Thyroid gland (tissue), 4 donors: ENCODE data around the gene COL13A1. TPM values are rescaled to one million over a fixed set of nuclear protein-coding genes. Genes with fewer than 3 reads are reported as not detected.

Source experiments
- DNase-seq, 2 donors: peaks; one replicate each; pipeline ENCODE4 v3.0.0-alpha.2; 2019
- H3K27ac ChIP-seq, 3 donors: fragments of 200-600 bp; sonication (generic); 1 replicate in 2 of 3; 2 replicates in 1 of 3; pipeline ENCODE4 v1.5.1; 2016 to 2019; ENCODE audit warnings: mild to moderate bottlenecking in 1 of 3, moderate library complexity in 1 of 3
- H3K27me3 ChIP-seq: fragments of 200-600 bp; sonication (generic); one replicate; pipeline ENCODE4 v1.5.1; 2019
- H3K36me3 ChIP-seq, 2 donors: fragments of 200-600 bp; sonication (generic); one replicate each; pipeline ENCODE4 v1.5.1; 2016 to 2019
- H3K4me1 ChIP-seq, 2 donors: fragments of 200-600 bp; sonication (generic); one replicate each; pipeline ENCODE4 v1.5.1; 2017 to 2019
- H3K4me3 ChIP-seq, 3 donors: fragments of 200-600 bp; sonication (generic); replicated peaks in 1 of 3; 1 replicate in 2 of 3; 2 replicates in 1 of 3; pipeline ENCODE4 v1.5.1; 2016; ENCODE audit warnings: mild to moderate bottlenecking in 1 of 3
- H3K9me3 ChIP-seq: fragments of 200-600 bp; sonication (generic); one replicate; pipeline ENCODE4 v1.5.1; 2017
- POLR2A ChIP-seq, 2 donors: fragments of 450-650 bp; IDR thresholded peaks; one replicate each; pipeline ENCODE4 v1.6.1; 2017; ENCODE audit warnings: antibody characterized with exemption in 2 of 2, mild to moderate bottlenecking in 2 of 2, moderate library complexity in 1 of 2
- WGBS, 2 donors: methylation state at CpG; one replicate each; pipeline ENCODE4 v1.1.5; 2017; 5-methylcytosine and 5-hydroxymethylcytosine counted together
- intact Hi-C: fragments of 100-400 bp; cut with DNase I; formaldehyde crosslinking; loops from one replicate; pipeline ENCODE4 v1.15.1; 2023
- total RNA-seq, 4 donors: library from RNA; depleted of rRNA; stranded (reverse); fragments of >200 nt; gene quantifications; one replicate each; pipeline ENCODE4 v1.2.3, GENCODE V29; 2016
- TF ChIP-seq, protein P1 (sequence below), 6 experiments: fragments of 200-600 bp in 3 of 6; fragments of 450-650 bp in 3 of 6; sonication (generic) in 3 of 6; IDR thresholded peaks; one replicate each; pipeline ENCODE4 v1.5.1; 2016 to 2019; ENCODE audit warnings: antibody characterized with exemption in 6 of 6, mild to moderate bottlenecking in 2 of 6, inconsistent platforms in 1 of 6, moderate library complexity in 1 of 6

Gene COL13A1
- total RNA-seq, 4 donors from 2014 or later, result 0.22 to 2.4 (median 0.41) TPM

- Histone ChIP-seq H3K4me1 (peaks cover 0 to 12% of the 10 kb centered on the region in 2 donors), H3K27ac (no peak overlapping the region), H3K27me3 (no peaks in the 10 kb centered on the region), H3K9me3 (no peaks in the 10 kb centered on the region), H3K4me3 (no peak overlapping the region), H3K36me3 (no peaks in the 10 kb centered on the region)
- WGBS, 2 donors, result 75 to 80% methylated on average over 12 of the region's 12 CpGs
- TF ChIP-seq POLR2A (IDR thresholded peaks at IDR 0.05), result no peak
- TF ChIP-seq, protein P1, sequence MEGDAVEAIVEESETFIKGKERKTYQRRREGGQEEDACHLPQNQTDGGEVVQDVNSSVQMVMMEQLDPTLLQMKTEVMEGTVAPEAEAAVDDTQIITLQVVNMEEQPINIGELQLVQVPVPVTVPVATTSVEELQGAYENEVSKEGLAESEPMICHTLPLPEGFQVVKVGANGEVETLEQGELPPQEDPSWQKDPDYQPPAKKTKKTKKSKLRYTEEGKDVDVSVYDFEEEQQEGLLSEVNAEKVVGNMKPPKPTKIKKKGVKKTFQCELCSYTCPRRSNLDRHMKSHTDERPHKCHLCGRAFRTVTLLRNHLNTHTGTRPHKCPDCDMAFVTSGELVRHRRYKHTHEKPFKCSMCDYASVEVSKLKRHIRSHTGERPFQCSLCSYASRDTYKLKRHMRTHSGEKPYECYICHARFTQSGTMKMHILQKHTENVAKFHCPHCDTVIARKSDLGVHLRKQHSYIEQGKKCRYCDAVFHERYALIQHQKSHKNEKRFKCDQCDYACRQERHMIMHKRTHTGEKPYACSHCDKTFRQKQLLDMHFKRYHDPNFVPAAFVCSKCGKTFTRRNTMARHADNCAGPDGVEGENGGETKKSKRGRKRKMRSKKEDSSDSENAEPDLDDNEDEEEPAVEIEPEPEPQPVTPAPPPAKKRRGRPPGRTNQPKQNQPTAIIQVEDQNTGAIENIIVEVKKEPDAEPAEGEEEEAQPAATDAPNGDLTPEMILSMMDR (IDR thresholded peaks at IDR 0.05), result no peak
- no peak for DNase-seq
- intact Hi-C loops, result loop anchor here (5.0 kb wide), 1 partner anchor 36 kb away; no protein-coding TSS in a partner anchor
These were observed 79.5 kb downstream of the COL13A1 start for GRCh38 chr10:69881202-69881601.

- intact Hi-C loops, result loop anchor here (5.0 kb wide), 1 partner anchor 34 kb away; no protein-coding TSS in a partner anchor
- no peak overlapping the region for H3K27ac ChIP-seq
- no peaks in the 10 kb centered on the region for H3K27me3 ChIP-seq
- no peak overlapping the region for H3K4me3 ChIP-seq
- 70 to 72% methylated on average over 5 of the region's 5 CpGs for WGBS, 2 donors
- no peaks in the 10 kb centered on the region for H3K9me3 ChIP-seq
- peak; percentile 66 to 67 for DNase-seq
- TF ChIP-seq, protein P1 (IDR thresholded peaks at IDR 0.05), result peak; percentile 21 to 95 (median 70)
- no peak for TF ChIP-seq POLR2A (IDR thresholded peaks at IDR 0.05)
- H3K36me3 ChIP-seq, result no peaks in the 10 kb centered on the region
- H3K4me1 ChIP-seq, result peaks cover 0 to 12% of the 10 kb centered on the region in 2 donors
These were observed 81.8 kb downstream of the COL13A1 start for GRCh38 chr10:69883310-69884023.

- H3K27ac ChIP-seq, result no peak overlapping the region
- H3K36me3 ChIP-seq, result no peaks in the 10 kb centered on the region
- peaks cover 0 to 12% of the 10 kb centered on the region in 2 donors for H3K4me1 ChIP-seq
- DNase-seq, result no peak
- no peak for TF ChIP-seq POLR2A (IDR thresholded peaks at IDR 0.05)
- TF ChIP-seq, protein P1 (IDR thresholded peaks at IDR 0.05), result no peak
- H3K9me3 ChIP-seq, result no peaks in the 10 kb centered on the region
- no peaks in the 10 kb centered on the region for H3K27me3 ChIP-seq
- no peak overlapping the region for H3K4me3 ChIP-seq
- 90 to 98% methylated on average over 2 to 3 of the region's 3 CpGs for WGBS, 2 donors
- intact Hi-C loops, result loop anchor here (5.0 kb wide), 1 partner anchor 33 kb away; no protein-coding TSS in a partner anchor
These were observed 82.3 kb downstream of the COL13A1 start for GRCh38 chr10:69884024-69884367.

- no peaks in the 10 kb centered on the region for H3K9me3 ChIP-seq
- 92 to 95% methylated on average over 5 of the region's 5 CpGs for WGBS, 2 donors
- H3K36me3 ChIP-seq, result no peaks in the 10 kb centered on the region
- TF ChIP-seq, protein P1 (IDR thresholded peaks at IDR 0.05), result no peak
- TF ChIP-seq POLR2A (IDR thresholded peaks at IDR 0.05), result no peak
- no peak overlapping the region for H3K27ac ChIP-seq
- H3K4me3 ChIP-seq, result no peak overlapping the region
- intact Hi-C loops, result loop anchor here (5.0 kb wide), 1 partner anchor 33 kb away; no protein-coding TSS in a partner anchor
- peaks cover 0 to 12% of the 10 kb centered on the region in 2 donors for H3K4me1 ChIP-seq
- H3K27me3 ChIP-seq, result no peaks in the 10 kb centered on the region
- no peak for DNase-seq
These were observed 83.0 kb downstream of the COL13A1 start for GRCh38 chr10:69884686-69885085.

- H3K4me1 ChIP-seq, result peaks cover under 1 to 13% of the 10 kb centered on the region in 2 donors
- WGBS, 2 donors, result 72 to 78% methylated on average over 8 of the region's 8 CpGs
These were observed 83.8 kb downstream of the COL13A1 start for GRCh38 chr10:69885379-69886013.

More at GRCh38 chr10:69885379-69886013, 83.8 kb downstream of the COL13A1 start:
- Histone ChIP-seq H3K27ac (no peak overlapping the region), H3K36me3 (no peaks in the 10 kb centered on the region), H3K4me3 (no peak overlapping the region), H3K9me3 (no peaks in the 10 kb centered on the region), H3K27me3 (no peaks in the 10 kb centered on the region)
- intact Hi-C loops, result no loop called here
- TF ChIP-seq POLR2A (IDR thresholded peaks at IDR 0.05), result no peak
- TF ChIP-seq, protein P1 (IDR thresholded peaks at IDR 0.05), result peak; percentile 19 to 57 (median 50)
- peak; percentile 29 to 32 for DNase-seq
